NT2/D1 (cell line): Measurements from ENCODE around the gene C11orf87.

Experiments used
- SUZ12 ChIP-seq: IDR thresholded peaks from 2 replicates; pipeline ENCODE4 v1.6.1; 2011; ENCODE audit not compliant: insufficient read length, insufficient read depth; ENCODE audit errors: extremely low read depth
- YY1 ChIP-seq: IDR thresholded peaks from 2 replicates; pipeline ENCODE4 v1.6.1; 2011; ENCODE audit not compliant: insufficient read length, insufficient read depth
- ZNF274 ChIP-seq: IDR thresholded peaks from 2 replicates; pipeline ENCODE4 v1.6.1; 2011; ENCODE audit warnings: mild to moderate bottlenecking, low read depth, low read length

DNA sequence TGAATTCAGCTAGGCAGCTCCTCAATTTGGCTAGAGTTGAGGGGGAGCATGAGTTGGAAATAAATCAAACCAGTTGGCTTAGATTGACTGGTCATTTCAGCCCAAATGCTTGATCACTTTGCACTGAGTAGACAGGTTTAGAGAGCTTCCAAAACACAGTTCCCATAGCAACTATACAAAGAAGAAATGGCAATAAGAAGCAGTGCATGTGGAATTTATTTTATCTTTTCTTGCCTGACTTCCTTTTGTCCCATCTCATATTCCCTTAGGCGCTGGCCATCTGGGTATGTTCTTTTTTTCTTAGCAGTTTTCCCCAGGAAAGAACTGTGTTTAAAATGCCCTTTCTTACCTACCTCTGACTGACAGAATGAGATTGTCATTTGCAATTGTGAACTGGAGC, 38.7 kb upstream of the C11orf87 start:
- no peak for TF ChIP-seq YY1
- no peak for TF ChIP-seq SUZ12
- TF ChIP-seq ZNF274 = no peak
